ENCODE results near the gene KANK3. TPM values are rescaled to one million over a fixed set of nuclear protein-coding genes. Genes with fewer than 3 reads are reported as not detected.
A peak's percentile ranks its signal among the peaks of the same experiment; 100 is the strongest.

The KANK3 gene
- total and polyA plus RNA-seq, 9 of the 15 experiments (the other 6 are each of a cell fraction or from before 2014, with no cell fraction given) = 0.03 to 0.40 (median 0.08) TPM; not detected in 6

DNA sequence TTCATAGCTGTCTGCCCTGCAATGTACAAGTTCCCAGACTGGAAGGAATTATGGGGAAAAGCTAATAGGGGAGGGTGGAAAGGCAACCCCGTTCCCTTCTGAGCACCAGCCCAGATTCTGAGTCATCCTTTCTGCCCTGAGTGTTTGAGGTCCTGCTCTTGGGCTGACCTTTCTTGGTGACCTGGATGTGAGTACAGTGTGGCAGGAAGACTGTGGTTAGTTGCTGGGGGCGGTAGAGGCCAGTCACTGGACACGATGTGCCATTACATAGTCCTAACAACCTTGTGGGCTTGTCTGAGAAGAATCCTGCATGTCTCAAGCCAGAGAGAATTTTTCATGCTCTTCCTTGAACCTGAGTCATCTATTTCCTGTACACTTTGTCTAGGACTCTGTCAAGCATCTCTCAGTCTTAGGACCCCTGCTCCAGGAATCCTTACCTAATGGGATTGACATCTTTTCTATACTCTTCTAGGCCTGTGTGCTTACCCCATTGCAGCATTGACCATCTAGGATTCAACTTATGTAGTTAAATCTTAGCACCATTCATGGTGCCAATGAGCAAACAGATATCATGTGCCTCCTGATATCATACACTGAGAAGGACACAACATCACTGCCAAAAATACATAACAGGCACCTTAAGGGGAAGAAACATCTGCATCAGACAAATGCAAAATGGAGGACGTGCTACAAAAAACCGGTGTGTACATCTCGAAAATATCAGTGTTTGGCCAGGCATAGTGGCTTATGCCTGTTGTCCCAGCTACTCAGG is 12.8 kb upstream of the KANK3 start (continued):
- TF ChIP-seq EP400 (IDR thresholded peaks at IDR 0.05) = 0 out of 2 replicates have a peak, but pooled peaks have one; percentile 36
- peak; percentile 60 for TF ChIP-seq NCOR1 (IDR thresholded peaks at IDR 0.05)
- TF ChIP-seq, protein P1, sequence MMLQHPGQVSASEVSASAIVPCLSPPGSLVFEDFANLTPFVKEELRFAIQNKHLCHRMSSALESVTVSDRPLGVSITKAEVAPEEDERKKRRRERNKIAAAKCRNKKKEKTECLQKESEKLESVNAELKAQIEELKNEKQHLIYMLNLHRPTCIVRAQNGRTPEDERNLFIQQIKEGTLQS (IDR thresholded peaks at IDR 0.05) = peak; percentile 93
- TF ChIP-seq, protein P1 (CRISPR knock-in tag; conservative IDR thresholded peaks at IDR 0.05) = no peak
- peak; percentile 59 for TF ChIP-seq NFE2 (IDR thresholded peaks at IDR 0.05; ENCODE audit: low read depth)
- TF ChIP-seq ZBED1 (IDR thresholded peaks at IDR 0.05) = no peak
- TF ChIP-seq BACH1 (tag; IDR thresholded peaks at IDR 0.05) = peak; percentile 56; the same call in 1 of the 2 replicates
- TF ChIP-seq PTRF (tag; IDR thresholded peaks at IDR 0.05) = no peak
- TF ChIP-seq, protein P2, sequence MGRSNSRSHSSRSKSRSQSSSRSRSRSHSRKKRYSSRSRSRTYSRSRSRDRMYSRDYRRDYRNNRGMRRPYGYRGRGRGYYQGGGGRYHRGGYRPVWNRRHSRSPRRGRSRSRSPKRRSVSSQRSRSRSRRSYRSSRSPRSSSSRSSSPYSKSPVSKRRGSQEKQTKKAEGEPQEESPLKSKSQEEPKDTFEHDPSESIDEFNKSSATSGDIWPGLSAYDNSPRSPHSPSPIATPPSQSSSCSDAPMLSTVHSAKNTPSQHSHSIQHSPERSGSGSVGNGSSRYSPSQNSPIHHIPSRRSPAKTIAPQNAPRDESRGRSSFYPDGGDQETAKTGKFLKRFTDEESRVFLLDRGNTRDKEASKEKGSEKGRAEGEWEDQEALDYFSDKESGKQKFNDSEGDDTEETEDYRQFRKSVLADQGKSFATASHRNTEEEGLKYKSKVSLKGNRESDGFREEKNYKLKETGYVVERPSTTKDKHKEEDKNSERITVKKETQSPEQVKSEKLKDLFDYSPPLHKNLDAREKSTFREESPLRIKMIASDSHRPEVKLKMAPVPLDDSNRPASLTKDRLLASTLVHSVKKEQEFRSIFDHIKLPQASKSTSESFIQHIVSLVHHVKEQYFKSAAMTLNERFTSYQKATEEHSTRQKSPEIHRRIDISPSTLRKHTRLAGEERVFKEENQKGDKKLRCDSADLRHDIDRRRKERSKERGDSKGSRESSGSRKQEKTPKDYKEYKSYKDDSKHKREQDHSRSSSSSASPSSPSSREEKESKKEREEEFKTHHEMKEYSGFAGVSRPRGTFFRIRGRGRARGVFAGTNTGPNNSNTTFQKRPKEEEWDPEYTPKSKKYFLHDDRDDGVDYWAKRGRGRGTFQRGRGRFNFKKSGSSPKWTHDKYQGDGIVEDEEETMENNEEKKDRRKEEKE (IDR thresholded peaks at IDR 0.05; ENCODE audit: borderline replicate concordance in 1 of 2, control insufficient read depth in 1 of 2, low read depth in 2 of 2, low read length in 1 of 2) = no peak
- TF ChIP-seq, protein P3, sequence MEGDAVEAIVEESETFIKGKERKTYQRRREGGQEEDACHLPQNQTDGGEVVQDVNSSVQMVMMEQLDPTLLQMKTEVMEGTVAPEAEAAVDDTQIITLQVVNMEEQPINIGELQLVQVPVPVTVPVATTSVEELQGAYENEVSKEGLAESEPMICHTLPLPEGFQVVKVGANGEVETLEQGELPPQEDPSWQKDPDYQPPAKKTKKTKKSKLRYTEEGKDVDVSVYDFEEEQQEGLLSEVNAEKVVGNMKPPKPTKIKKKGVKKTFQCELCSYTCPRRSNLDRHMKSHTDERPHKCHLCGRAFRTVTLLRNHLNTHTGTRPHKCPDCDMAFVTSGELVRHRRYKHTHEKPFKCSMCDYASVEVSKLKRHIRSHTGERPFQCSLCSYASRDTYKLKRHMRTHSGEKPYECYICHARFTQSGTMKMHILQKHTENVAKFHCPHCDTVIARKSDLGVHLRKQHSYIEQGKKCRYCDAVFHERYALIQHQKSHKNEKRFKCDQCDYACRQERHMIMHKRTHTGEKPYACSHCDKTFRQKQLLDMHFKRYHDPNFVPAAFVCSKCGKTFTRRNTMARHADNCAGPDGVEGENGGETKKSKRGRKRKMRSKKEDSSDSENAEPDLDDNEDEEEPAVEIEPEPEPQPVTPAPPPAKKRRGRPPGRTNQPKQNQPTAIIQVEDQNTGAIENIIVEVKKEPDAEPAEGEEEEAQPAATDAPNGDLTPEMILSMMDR (IDR thresholded peaks at IDR 0.05 in 2 of 3, conservative IDR thresholded peaks at IDR 0.05 in 1 of 3; ENCODE audit: insufficient read depth in 2 of 3, low read depth in 1 of 3, low read length in 3 of 3) = peak; percentile 22 to 37 (median 27); a peak in 4 of 6 replicates
- TF ChIP-seq, protein P4, sequence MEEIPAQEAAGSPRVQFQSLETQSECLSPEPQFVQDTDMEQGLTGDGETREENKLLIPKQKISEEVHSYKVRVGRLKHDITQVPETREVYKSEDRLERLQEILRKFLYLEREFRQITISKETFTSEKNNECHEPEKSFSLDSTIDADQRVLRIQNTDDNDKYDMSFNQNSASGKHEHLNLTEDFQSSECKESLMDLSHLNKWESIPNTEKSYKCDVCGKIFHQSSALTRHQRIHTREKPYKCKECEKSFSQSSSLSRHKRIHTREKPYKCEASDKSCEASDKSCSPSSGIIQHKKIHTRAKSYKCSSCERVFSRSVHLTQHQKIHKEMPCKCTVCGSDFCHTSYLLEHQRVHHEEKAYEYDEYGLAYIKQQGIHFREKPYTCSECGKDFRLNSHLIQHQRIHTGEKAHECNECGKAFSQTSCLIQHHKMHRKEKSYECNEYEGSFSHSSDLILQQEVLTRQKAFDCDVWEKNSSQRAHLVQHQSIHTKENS (CRISPR knock-in tag; IDR thresholded peaks at IDR 0.05) = no peak
- 0 out of 4 replicates have a peak, but pooled peaks of 1 of the 2 experiments have one; percentile 34 for TF ChIP-seq TBL1XR1 (IDR thresholded peaks at IDR 0.05; ENCODE audit: low read length in 2 of 2)
- peak; percentile 80 for TF ChIP-seq ARID1B (IDR thresholded peaks at IDR 0.05)
- TF ChIP-seq, protein P5, sequence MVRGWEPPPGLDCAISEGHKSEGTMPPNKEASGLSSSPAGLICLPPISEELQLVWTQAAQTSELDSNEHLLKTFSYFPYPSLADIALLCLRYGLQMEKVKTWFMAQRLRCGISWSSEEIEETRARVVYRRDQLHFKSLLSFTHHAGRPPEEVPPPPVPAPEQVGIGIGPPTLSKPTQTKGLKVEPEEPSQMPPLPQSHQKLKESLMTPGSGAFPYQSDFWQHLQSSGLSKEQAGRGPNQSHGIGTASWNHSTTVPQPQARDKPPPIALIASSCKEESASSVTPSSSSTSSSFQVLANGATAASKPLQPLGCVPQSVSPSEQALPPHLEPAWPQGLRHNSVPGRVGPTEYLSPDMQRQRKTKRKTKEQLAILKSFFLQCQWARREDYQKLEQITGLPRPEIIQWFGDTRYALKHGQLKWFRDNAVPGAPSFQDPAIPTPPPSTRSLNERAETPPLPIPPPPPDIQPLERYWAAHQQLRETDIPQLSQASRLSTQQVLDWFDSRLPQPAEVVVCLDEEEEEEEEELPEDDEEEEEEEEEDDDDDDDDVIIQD (CRISPR knock-in tag; IDR thresholded peaks at IDR 0.05) = no peak
- peak; percentile 60; the same call in 1 of the 2 replicates for TF ChIP-seq LEF1 (IDR thresholded peaks at IDR 0.05)
- peak; percentile 83; the same call in 1 of the 2 replicates for TF ChIP-seq RNF2 (IDR thresholded peaks at IDR 0.05)
- peak; percentile 75 to 85; a peak in 3 of 4 replicates for TF ChIP-seq KDM1A (IDR thresholded peaks at IDR 0.05)
- TF ChIP-seq ETV1 (tag; conservative IDR thresholded peaks at IDR 0.05; ENCODE audit: low read depth) = peak; percentile 81
- TF ChIP-seq SMARCA4 (IDR thresholded peaks at IDR 0.05) = peak; percentile 79; the same call in 1 of the 2 replicates
- TF ChIP-seq CBFB (CRISPR knock-in tag; IDR thresholded peaks at IDR 0.05) = 0 out of 2 replicates have a peak, but pooled peaks have one; percentile 48

Data from K562 (cell line).